CD4-positive, alpha-beta T cell treated with Interleukin-15 for 1 hour (primary cell): ENCODE measurements around the gene PLA2G4F.

Experiments used
- DNase-seq: peaks from one replicate; pipeline ENCODE4 v3.0.0-alpha.2; 2020

The PLA2G4F gene

DNA sequence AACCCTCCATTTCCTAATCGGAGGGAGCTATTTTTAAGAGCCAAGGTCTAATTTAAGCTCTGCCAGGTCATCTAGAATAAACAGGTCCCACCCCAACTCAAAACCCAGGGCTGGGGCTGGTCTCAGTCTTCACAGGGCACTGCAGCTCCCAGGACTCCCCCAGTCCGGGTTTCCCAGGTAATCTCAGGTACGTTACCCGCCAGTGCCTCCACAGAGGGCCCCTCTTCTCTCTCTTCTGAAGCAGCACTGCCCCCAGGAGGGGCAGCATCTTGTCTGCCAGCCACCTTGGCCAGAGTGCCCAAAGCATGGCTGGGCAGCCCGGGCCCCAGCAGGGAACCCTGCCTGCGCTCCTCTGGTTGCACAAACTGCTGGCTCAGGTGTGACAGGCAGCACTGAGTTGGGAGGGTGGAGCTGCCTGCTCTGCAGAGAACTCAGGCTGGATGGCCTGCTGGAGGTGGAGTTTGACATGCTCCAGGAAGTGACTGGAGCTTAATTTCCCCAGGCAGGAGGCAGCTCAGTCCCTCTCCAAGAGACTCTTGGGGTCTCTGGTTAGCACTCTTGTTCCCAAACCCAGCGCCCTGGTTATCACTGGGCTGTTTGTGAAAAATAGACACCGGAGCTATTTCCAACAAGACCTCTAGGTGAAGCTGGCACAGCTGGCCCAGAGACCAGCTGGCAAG, at the start of gene PLA2G4F:
Gene PLA2G4F, minus strand, starts transcription at position 394 of the 680 bp plus-strand sequence. Its CDS starts 87 bp downstream, at position 307.
- DNase-seq: no peak

DNA sequence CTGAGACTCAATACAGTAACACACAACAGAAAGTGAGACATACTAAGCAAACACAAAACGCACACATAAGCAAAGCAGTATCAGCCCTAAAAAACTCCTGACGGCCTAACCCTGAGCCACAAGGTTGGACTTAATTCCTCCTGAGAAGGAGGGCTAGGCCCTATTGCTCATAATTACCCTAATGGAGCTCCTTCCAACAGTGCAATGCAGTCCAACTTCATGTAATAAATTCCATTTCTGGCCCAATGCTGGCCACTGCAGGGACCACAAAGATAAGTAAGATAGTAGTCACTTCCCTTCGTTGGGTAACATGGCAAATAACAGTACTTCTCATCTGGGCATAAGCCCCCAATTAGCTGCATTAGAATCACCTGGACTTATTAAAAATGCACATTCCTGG, 47.5 kb upstream of the PLA2G4F start:
- DNase-seq: no peak

- DNase-seq: no peak
These were observed 46.2 kb upstream of the PLA2G4F start for GRCh38 chr15:42202653-42203052.

- no peak for DNase-seq
These were observed 45.4 kb upstream of the PLA2G4F start for GRCh38 chr15:42201801-42202200.

GRCh38 chr15:42199126-42199525, 42.7 kb upstream of the PLA2G4F start:
- DNase-seq: no peak

- no peak for DNase-seq
These were observed 42.1 kb upstream of the PLA2G4F start for GRCh38 chr15:42198516-42198915.

DNA sequence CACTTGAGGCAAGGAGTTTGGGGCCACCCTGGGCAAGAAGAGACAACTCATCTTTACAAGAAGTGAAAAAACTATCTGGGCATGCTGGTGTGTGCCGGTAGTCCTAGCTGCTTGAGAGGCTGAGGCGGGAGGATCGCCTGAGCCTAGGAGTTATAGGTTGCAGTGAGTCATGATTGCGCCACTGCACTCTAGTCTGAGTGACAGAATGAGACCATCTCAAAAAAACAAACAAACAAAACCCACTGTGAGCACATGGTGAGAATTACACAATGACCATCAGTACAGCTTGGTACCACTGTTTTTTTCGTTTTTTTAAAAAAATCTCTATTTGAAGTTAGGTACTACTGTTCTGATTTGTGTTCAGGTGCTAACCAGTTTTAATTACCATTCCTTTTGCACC, 38.1 kb upstream of the PLA2G4F start:
- DNase-seq: no peak

DNA sequence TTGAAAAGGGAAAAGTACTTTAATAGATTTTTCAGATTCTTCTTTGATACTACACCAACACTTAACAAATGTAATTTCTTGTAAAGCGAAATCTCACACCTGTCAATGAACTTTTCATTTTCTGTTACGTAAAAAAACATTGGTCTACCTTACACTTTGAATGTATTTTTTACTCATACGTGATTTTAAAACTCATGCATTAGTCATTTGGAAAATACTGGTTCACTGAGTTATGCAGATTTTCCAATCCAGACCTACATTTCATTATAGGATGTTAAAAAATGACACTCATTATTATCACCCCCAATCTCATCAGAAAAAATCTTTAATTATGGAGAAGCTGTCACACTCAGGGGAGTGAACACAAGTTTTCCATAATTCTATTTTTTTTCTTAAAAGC, 36.9 kb upstream of the PLA2G4F start:
- DNase-seq: no peak

GRCh38 chr15:42191610-42192346, 35.3 kb upstream of the PLA2G4F start:
- no peak for DNase-seq

DNA sequence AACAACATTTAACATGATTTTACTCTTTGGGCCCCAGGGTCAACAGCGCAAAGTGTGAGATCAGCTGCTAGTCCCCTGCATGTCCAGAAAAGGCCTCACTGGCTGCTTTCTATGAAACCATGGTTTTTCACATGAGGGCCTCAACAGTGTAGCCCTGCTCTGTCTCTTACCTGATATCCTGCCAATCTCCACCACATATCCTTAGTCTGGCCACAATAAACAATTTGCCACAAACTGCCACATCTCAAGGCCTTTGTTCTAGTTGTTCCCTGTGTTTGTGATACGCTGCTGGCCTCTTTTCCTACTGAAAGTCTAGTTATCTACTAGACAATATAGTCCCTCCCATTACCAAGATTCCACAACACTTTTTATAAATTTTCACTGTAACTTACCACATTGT, 33.9 kb upstream of the PLA2G4F start:
- DNase-seq: no peak

- DNase-seq: no peak
These were observed 29.4 kb upstream of the PLA2G4F start for GRCh38 chr15:42185801-42186200.

GRCh38 chr15:42184736-42185135, 28.3 kb upstream of the PLA2G4F start:
- DNase-seq: no peak

GRCh38 chr15:42184296-42184695, 27.9 kb upstream of the PLA2G4F start:
- DNase-seq: peak; percentile 24

GRCh38 chr15:42182961-42183360, 26.5 kb upstream of the PLA2G4F start:
- no peak for DNase-seq

DNA sequence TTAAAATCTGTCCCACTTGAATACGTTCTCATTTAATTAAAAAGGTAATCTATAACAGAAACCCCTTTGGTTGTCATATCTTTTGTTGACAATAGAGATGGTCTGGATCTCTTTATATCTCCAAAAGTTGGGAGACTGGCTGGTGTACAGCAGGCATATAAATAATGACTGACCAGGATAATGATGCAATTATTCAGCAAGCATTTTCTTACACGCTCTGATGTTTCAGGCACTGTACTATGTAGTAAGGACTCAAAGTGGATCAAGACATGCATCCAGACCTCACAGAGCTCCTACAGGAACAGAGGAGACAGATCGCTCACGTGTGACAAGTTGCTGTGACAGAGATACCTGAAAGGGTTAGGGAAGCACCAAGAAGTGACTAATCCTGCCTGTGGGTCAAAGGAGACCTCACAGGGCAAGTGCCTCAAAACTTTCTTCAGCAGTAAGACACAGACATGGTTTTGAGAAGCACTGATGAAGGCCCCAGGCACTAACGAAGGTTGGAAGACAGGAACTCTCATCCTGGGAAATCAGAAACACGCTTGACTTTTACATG, 26.0 kb upstream of the PLA2G4F start:
- no peak for DNase-seq

GRCh38 chr15:42178056-42178455, 21.6 kb upstream of the PLA2G4F start:
- no peak for DNase-seq

DNA sequence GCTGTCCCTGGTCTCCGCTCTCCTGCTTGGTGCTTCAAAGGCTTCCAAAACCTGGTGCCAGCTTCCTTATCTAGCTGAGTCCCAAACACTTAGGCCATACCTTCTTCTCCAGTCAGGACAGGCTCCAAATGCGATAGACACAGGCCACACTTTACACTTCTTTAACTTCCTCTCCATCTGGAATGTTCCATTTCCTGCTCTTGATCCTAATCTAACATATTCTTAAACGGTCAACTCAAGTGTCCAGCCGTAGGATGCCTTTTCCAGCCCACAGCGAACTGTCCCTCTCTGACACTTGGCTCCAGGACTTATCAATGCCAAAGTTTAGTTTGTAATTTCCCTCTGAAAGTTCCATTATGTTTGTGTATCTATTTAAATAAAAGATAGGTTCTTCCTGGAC, 19.2 kb upstream of the PLA2G4F start:
- DNase-seq: no peak

DNA sequence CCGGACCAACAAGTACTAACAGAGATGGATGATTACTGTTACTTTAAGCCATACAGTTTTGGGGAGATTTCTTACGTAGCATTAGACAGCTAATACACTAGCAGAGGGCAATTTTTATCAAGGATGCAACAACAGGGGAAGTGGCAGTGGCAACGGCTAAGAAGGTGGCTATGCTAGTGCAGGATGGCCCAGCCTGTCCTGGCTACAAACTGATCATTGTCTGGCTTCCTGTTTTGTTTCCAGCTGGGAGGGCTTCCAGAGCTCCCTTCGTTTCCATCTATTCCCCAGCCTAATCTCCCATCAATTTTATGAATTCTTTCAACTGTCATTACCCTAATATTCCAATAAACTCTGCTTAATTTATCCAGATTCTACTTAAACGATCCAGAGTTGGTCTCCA, 16.0 kb upstream of the PLA2G4F start:
- no peak for DNase-seq

GRCh38 chr15:42171795-42172194, 15.4 kb upstream of the PLA2G4F start:
- DNase-seq: no peak

- no peak for DNase-seq
These were observed 14.7 kb upstream of the PLA2G4F start for GRCh38 chr15:42171122-42171521.

DNA sequence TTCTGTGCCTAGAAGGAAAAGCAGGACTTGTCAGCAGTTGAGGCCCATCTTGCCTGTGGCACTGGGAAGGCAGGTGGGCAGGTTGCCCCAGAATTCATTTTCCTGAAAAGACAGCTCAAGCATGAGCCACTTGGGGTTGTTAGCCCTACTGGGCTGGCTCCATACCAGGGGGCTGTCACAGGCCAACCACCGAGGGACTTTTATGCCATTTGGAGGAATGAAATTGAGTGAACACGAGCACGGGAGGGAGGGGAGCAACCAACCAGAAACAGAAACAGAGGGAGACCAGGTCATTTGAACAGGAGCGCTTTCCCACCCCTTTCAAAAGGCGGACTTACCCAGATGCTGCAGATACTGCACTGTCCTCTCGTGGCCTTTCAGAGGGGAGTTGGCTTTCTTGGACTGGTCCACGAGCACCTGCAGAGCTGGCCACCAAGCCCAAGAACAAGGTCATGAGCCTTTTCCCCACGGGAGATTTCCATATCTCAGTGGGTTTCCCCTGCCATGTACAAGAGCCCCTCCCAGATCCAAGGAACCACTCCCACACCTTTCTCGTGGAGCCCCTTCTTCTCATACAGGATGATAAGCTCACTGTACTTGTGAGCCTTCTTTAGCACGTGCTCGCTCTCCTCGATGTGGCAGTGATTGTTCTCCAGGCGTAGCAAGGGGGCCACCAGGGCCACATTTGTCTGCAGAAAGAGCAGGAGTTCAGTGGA, 9.9 kb upstream of the PLA2G4F start:
- no peak for DNase-seq

DNA sequence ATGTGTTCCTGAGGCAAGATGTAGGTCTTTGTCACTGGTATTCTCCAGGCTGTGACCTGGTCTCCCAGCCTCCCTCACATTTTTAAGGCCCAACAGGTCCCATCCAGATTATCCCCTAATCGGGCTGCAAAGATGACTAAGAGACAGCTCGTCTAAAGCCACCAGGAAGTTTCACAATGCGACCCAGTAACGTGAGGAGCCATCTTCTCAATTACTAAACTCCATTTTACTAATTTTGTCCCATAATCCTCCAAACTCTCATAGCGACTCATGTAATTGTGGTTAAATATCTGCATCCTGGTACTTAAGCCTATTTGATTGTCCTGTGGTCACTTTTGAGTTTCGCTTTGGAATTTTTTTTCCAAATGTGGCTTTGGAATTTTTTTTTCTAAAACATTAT, 8.7 kb upstream of the PLA2G4F start:
- DNase-seq: no peak

- no peak for DNase-seq
These were observed 7.6 kb upstream of the PLA2G4F start for GRCh38 chr15:42163947-42164550.
